HG02970 (cell line): ENCODE measurements around the gene RANBP1.

ENCODE experiments used
- ATAC-seq: cut with Tn5 transposase; IDR thresholded peaks from one replicate; pipeline ENCODE4 v1.9.1; 2021; ENCODE audit warnings: mild to moderate bottlenecking, moderate library complexity, moderate number of reproducible peaks; ENCODE audit not compliant: unreplicated experiment, low FRiP score

Gene RANBP1

GRCh38 chr22:20133930-20134549 is 18.1 kb downstream of the RANBP1 start:
- no peak for ATAC-seq

GRCh38 chr22:20135265-20135664 is 19.4 kb downstream of the RANBP1 start:
- no peak for ATAC-seq

GRCh38 chr22:20135806-20136602 is 20.1 kb downstream of the RANBP1 start:
- no peak for ATAC-seq

- ATAC-seq, result no peak
Measured at GRCh38 chr22:20136603-20136873, 20.6 kb downstream of the RANBP1 start.

GRCh38 chr22:20137113-20137512 is 21.2 kb downstream of the RANBP1 start:
- ATAC-seq, result no peak

- no peak for ATAC-seq
Measured at GRCh38 chr22:20137671-20138416, 21.9 kb downstream of the RANBP1 start.

- ATAC-seq, result no peak
Measured at GRCh38 chr22:20138417-20138738, 22.5 kb downstream of the RANBP1 start.

GRCh38 chr22:20138868-20139267 is 23.0 kb downstream of the RANBP1 start:
- ATAC-seq, result no peak

GRCh38 chr22:20139391-20140106 is 23.6 kb downstream of the RANBP1 start:
- no peak for ATAC-seq

GRCh38 chr22:20140107-20140445 is 24.2 kb downstream of the RANBP1 start:
- ATAC-seq, result no peak

GRCh38 chr22:20140521-20140964 is 24.6 kb downstream of the RANBP1 start:
- ATAC-seq, result no peak

GRCh38 chr22:20141186-20142077 is 25.5 kb downstream of the RANBP1 start:
- no peak for ATAC-seq

- no peak for ATAC-seq
Measured at GRCh38 chr22:20142711-20143621, 27.1 kb downstream of the RANBP1 start.

GRCh38 chr22:20143883-20144665 is 28.2 kb downstream of the RANBP1 start:
- ATAC-seq, result no peak

- no peak for ATAC-seq
Measured at GRCh38 chr22:20145206-20145831, 29.4 kb downstream of the RANBP1 start.

GRCh38 chr22:20145832-20146223 is 29.9 kb downstream of the RANBP1 start:
- no peak for ATAC-seq

- ATAC-seq, result no peak
Measured at GRCh38 chr22:20146777-20147176, 30.9 kb downstream of the RANBP1 start.
